ENCODE measurements around the gene BATF.

The BATF gene

GRCh38 chr14:75499084-75499875, 23.0 kb upstream of the BATF start:
- Histone ChIP-seq H2AFZ (peak overlapping the region; percentile 65), H3K27me3 (ENCODE audit: control insufficient read depth, insufficient read depth, low read length) (no peaks in the 10 kb centered on the region), H3K9me3 (ENCODE audit: control insufficient read depth, low read length) (no peaks in the 10 kb centered on the region), H3K9ac (no peak overlapping the region), H3K4me1 (peaks cover 43% of the 10 kb centered on the region), H3K36me3 (ENCODE audit: control insufficient read depth, insufficient read depth, low read length) (no peaks in the 10 kb centered on the region), H3K4me3 (ENCODE audit: low read depth, low read length) (no peak overlapping the region), H3K79me2 (no peaks in the 10 kb centered on the region), H3K27ac (peak overlapping the region; percentile 82), H3K4me2 (ENCODE audit: low read length) (peak overlapping the region; percentile 11)
- no peak for TF ChIP-seq CTCF (IDR thresholded peaks at IDR 0.05)

GRCh38 chr14:75501080-75501479, 21.2 kb upstream of the BATF start:
- Histone ChIP-seq H3K9me3 (ENCODE audit: control insufficient read depth, low read length) (no peaks in the 10 kb centered on the region), H3K27me3 (ENCODE audit: control insufficient read depth, insufficient read depth, low read length) (no peaks in the 10 kb centered on the region), H3K9ac (no peak overlapping the region), H3K4me3 (ENCODE audit: low read depth, low read length) (no peak overlapping the region), H3K4me1 (peaks cover 33% of the 10 kb centered on the region), H3K27ac (peak overlapping the region; percentile 82), H3K4me2 (ENCODE audit: low read length) (no peak overlapping the region), H2AFZ (peak overlapping the region; percentile 57), H3K79me2 (no peaks in the 10 kb centered on the region), H3K36me3 (ENCODE audit: control insufficient read depth, insufficient read depth, low read length) (no peaks in the 10 kb centered on the region)
- no peak for TF ChIP-seq CTCF (IDR thresholded peaks at IDR 0.05)

GRCh38 chr14:75504411-75504810, 17.9 kb upstream of the BATF start:
- H3K4me2 ChIP-seq (ENCODE audit: low read length), result no peak overlapping the region
- no peaks in the 10 kb centered on the region for H3K9me3 ChIP-seq (ENCODE audit: control insufficient read depth, low read length)
- no peak overlapping the region for H3K27ac ChIP-seq
- no peak overlapping the region for H3K9ac ChIP-seq
- H3K79me2 ChIP-seq, result no peaks in the 10 kb centered on the region
- H2AFZ ChIP-seq, result no peak overlapping the region
- TF ChIP-seq CTCF (IDR thresholded peaks at IDR 0.05), result no peak
- H3K27me3 ChIP-seq (ENCODE audit: control insufficient read depth, insufficient read depth, low read length), result no peaks in the 10 kb centered on the region
- peaks cover 14% of the 10 kb centered on the region for H3K4me1 ChIP-seq
- H3K36me3 ChIP-seq (ENCODE audit: control insufficient read depth, insufficient read depth, low read length), result no peaks in the 10 kb centered on the region
- no peak overlapping the region for H3K4me3 ChIP-seq (ENCODE audit: low read depth, low read length)

GRCh38 chr14:75506930-75507329, 15.3 kb upstream of the BATF start:
- no peak for TF ChIP-seq CTCF (IDR thresholded peaks at IDR 0.05)
- Histone ChIP-seq H3K79me2 (no peaks in the 10 kb centered on the region), H3K27ac (no peak overlapping the region), H3K27me3 (ENCODE audit: control insufficient read depth, insufficient read depth, low read length) (no peaks in the 10 kb centered on the region), H3K4me1 (no peaks in the 10 kb centered on the region), H2AFZ (no peak overlapping the region), H3K9me3 (ENCODE audit: control insufficient read depth, low read length) (peaks cover 4% of the 10 kb centered on the region), H3K4me3 (ENCODE audit: low read depth, low read length) (no peak overlapping the region), H3K4me2 (ENCODE audit: low read length) (no peak overlapping the region), H3K36me3 (ENCODE audit: control insufficient read depth, insufficient read depth, low read length) (no peaks in the 10 kb centered on the region), H3K9ac (no peak overlapping the region)

- Histone ChIP-seq H3K27ac (no peak overlapping the region), H3K4me3 (ENCODE audit: low read depth, low read length) (no peak overlapping the region), H3K79me2 (no peaks in the 10 kb centered on the region), H2AFZ (no peak overlapping the region), H3K27me3 (ENCODE audit: control insufficient read depth, insufficient read depth, low read length) (no peaks in the 10 kb centered on the region), H3K9ac (no peak overlapping the region), H3K4me2 (ENCODE audit: low read length) (no peak overlapping the region), H3K4me1 (no peaks in the 10 kb centered on the region), H3K36me3 (ENCODE audit: control insufficient read depth, insufficient read depth, low read length) (no peaks in the 10 kb centered on the region), H3K9me3 (ENCODE audit: control insufficient read depth, low read length) (peaks cover 4% of the 10 kb centered on the region)
- TF ChIP-seq CTCF (IDR thresholded peaks at IDR 0.05), result no peak
These were observed 11.7 kb upstream of the BATF start for GRCh38 chr14:75510547-75510946.

Measured in parathyroid adenoma (tissue), 2 donors.